ENCODE results near the gene WASHC1.
"Not testable (repeated sequence)": the region's sequence is repeated elsewhere in the genome, so short reads cannot be mapped to it uniquely, and the experiment has no call there.

GRCh38 chr9:14129-14809 is 15.0 kb downstream of the WASHC1 start:
- TF ChIP-seq POLR2A (IDR thresholded peaks at IDR 0.05); POLR2AphosphoS5 (IDR thresholded peaks at IDR 0.05; ENCODE audit: insufficient read depth in 1 of 2, low read depth in 1 of 2); CTCF (IDR thresholded peaks at IDR 0.05): not testable (repeated sequence)

All from vagina (tissue), 2 donors.